Stimulated activated CD4-positive, alpha-beta T cell treated with anti-CD3 and anti-CD28 coated beads, Interleukin-2, amount 100 ng/mL, for 48 hours (primary cell): Measurements from ENCODE around the gene ACSS1.

Experiments used
- DNase-seq, 2 donors: peaks; one replicate each; pipeline ENCODE4 v3.0.0-alpha.2; 2020

Gene ACSS1

GRCh38 chr20:25058847-25059810 lies 1.2 kb upstream of the ACSS1 start:
- DNase-seq = no peak

GRCh38 chr20:25057234-25058050 lies 497 bp downstream of the ACSS1 start:
- DNase-seq = peak; percentile 52 to 55

GRCh38 chr20:25056690-25057233 lies 1.2 kb downstream of the ACSS1 start:
- DNase-seq = no peak

DNA sequence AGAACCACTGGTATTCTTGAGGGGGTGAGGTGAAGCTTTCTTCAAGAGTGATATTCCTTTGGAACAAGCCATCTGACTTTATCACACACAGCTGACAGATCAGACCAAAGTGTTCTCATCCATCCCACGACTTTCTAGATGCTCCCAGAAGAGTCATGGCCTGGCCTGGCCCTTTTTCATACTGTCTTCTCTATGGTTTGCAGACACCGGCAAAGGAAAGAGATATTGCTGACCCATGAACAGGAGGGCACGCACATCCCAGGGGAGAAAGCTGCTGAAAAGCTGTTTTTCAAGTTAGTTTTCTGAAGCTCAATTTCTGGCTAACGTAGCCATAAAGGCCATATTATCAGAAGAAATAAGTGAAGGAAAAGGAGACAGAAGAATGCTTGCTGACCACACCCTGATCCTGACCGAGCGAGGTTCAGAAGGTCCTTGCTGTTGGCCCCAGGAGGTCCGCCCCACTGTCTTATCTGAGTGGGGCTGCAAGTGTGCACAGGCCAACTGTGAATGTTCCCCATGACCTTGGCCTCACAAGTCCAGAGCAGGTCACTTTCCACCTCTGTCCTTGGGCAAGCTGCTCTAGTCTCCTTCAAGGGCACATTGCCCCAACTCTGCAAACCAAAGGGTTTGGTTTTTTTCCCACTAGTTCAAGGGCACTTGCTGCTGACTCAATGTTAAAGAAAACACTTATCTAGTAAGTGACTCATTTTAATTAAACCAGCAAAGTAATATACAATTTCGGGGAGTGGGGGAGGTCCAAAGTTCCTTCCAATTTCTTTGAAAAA lies 2.0 kb downstream of the ACSS1 start:
- no peak for DNase-seq

- DNase-seq = no peak
Observed at GRCh38 chr20:25054995-25055629, 2.8 kb downstream of the ACSS1 start.

- DNase-seq = no peak
Observed at GRCh38 chr20:25054096-25054820, 3.7 kb downstream of the ACSS1 start.

DNA sequence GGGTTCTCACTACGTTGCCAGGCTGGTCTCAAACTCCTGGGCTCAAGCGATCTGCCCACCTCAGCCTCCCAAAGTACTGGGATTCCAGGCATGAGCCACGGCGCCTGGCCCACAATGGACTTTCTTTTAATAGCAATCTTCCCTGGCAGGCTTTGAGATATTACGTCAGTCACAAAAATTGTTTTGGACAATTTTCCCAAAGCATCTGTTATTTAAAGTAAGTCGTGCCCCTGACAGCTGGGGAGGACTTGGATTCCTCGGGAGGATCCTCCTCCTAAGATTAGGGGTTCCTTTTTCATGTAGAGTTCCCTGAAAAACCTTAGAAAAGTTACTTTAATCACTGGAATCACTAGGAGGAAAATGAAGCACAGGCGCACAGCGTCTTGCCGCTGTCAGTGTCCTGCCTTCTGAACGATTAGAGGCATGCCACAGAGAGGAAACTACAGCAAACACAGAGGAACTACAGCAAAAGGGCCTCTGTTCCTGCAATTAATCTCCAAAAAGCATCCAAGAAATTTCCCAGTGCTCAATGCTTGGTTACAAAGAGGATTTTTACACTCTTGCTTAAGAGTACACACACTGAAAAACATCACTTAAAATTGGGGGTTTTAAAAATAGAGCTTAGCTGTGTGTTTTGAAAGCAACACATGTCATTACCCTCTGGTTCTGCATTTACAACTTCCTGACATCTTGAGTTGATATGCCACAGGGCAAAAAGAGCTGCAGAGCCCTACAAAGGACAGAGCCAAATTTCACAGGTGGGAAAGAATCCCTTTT lies 4.5 kb downstream of the ACSS1 start:
- DNase-seq = no peak

GRCh38 chr20:25052255-25053194 lies 5.4 kb downstream of the ACSS1 start:
- DNase-seq = no peak

- DNase-seq = no peak
Observed at GRCh38 chr20:25051386-25052155, 6.4 kb downstream of the ACSS1 start.

- DNase-seq = no peak
Observed at GRCh38 chr20:25050501-25051350, 7.2 kb downstream of the ACSS1 start.

- DNase-seq = no peak
Observed at GRCh38 chr20:25050082-25050481, 7.9 kb downstream of the ACSS1 start.

DNA sequence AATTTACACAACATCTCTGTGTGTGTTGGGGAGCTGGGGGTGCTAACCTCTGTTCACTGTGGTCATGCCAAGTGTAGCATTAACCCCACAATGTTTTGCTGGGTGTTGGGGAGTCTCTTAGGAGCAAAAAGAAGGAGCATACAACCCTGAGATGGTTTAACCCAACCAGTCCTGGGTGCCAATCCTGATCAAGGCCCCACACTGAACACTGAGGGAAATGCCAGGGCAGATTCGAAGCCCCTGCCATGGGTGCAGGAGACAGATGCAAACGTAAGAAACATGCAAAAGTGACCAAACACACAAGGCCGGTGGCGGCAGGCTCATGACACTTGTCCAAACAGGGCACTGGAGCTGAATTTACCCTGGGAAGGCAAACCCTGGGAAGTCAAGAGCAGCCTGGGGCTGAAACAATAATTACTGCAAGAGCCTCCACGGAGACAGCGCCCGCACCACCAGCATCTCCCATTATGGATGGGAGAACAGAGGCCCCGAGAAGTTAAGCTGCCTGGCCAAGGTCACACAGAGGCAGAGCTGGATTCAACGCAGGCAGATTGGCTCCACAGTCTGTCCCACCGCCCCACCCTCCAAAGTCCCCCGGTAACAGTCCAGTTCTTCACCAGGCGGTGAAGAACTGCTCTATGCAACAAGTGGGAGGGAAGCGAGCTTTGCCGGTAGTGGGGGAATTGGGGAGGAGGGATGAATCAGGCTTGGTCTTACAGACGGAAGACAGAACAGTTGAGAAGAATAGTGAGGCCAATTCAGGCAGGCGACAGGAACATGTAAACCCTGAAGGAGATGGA lies 8.5 kb downstream of the ACSS1 start:
- no peak for DNase-seq

GRCh38 chr20:25048519-25048952 lies 9.4 kb downstream of the ACSS1 start:
- DNase-seq = no peak

- DNase-seq = no peak
Observed at GRCh38 chr20:25047766-25048165, 10.2 kb downstream of the ACSS1 start.

DNA sequence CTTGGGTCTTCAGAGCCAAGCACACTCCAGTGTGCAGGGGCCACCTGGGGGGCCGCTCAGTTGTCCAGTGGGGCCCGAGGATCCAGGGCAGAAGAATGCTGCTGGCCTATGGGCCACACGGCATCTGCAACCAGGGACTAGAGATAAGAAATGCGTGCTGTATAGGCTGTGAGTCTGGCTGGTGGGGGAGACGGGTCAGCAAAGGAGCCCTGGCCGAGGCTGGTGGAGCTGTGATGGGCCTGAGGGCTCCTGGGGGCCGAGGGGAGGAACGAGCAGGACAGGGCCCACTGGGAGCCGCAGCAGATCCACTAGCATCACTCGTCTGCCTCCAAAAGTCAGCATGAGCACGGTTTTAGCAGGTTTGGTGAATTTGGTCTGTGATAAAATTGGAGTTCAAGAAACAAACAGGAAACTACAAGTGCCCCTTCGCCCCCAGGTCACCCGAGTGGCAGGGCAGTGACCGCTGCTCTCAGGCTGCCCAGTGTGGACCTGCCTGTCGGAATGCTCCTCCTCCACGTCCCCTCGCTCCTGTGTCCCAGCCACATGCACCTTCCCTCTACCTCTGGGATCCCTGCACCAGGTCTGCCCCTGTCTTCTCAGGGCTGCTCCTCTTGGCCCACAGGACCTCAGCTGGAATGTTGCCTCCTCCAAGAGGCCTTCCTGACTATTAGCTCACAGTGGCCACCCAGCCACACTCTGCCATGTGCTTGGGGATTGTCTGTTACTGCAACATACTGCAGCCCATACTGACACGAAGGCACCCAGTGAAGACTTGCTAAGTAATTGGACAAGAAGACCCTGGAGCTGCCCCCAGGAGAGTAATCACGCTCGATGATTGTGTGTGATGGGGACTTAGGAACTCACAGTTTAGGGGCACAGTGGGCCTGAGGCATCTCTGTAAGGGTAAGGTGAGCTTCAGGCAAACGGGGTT lies 10.9 kb downstream of the ACSS1 start:
- DNase-seq = no peak
